ENCODE measurements around the gene E4F1. TPM values are rescaled to one million over a fixed set of nuclear protein-coding genes. Genes with fewer than 3 reads are reported as not detected.
A peak's percentile ranks its signal among the peaks of the same experiment; 100 is the strongest.

The E4F1 gene
- total and polyA plus RNA-seq, 10 of the 15 experiments (the other 5 are each of a cell fraction or from before 2014, with no cell fraction given): 0.23 to 36.5 (median 14.5) TPM

DNA sequence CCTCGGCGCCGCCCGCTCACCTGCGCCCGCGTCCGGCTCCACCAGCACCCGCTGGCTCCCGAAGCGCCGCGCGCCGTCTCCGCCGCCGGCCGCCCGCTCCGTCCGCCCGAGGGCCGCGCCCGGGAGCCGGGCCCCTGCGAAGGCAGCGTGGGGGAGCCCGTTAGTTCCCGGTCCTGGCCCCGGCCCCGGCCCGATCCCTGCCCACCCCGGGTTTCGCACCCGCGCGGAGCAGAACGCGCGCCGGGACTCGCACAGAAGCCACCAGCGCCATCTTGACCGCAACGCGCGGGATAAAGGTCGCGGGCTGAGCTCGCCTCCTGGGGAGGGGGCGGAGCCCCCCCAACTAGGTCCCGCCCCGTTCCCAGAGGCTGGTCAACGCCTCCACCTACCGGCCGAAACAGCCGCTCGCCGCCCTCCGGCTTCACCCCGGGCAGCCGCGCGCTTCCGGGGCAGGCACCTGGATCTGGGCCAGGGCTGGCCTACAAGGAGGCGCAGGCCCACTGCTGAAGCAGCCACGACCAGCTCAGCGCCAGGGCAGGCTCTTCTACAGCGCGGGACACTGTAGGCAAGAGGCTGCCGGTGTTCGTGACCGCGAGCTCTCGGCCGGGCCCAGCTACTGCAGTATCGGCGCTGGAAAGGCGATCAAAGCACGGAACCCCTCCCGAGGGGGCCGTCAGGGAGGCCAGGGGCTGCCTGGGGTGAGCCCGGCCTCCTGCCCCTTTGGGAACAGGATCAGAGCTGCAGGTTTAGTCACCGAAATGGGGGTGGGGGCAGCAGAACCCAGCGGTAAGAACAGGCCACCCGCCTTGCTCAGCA lies 28.1 kb downstream of the E4F1 start, which contains the start of gene ECI1 (continued):
- TF ChIP-seq, protein P1, sequence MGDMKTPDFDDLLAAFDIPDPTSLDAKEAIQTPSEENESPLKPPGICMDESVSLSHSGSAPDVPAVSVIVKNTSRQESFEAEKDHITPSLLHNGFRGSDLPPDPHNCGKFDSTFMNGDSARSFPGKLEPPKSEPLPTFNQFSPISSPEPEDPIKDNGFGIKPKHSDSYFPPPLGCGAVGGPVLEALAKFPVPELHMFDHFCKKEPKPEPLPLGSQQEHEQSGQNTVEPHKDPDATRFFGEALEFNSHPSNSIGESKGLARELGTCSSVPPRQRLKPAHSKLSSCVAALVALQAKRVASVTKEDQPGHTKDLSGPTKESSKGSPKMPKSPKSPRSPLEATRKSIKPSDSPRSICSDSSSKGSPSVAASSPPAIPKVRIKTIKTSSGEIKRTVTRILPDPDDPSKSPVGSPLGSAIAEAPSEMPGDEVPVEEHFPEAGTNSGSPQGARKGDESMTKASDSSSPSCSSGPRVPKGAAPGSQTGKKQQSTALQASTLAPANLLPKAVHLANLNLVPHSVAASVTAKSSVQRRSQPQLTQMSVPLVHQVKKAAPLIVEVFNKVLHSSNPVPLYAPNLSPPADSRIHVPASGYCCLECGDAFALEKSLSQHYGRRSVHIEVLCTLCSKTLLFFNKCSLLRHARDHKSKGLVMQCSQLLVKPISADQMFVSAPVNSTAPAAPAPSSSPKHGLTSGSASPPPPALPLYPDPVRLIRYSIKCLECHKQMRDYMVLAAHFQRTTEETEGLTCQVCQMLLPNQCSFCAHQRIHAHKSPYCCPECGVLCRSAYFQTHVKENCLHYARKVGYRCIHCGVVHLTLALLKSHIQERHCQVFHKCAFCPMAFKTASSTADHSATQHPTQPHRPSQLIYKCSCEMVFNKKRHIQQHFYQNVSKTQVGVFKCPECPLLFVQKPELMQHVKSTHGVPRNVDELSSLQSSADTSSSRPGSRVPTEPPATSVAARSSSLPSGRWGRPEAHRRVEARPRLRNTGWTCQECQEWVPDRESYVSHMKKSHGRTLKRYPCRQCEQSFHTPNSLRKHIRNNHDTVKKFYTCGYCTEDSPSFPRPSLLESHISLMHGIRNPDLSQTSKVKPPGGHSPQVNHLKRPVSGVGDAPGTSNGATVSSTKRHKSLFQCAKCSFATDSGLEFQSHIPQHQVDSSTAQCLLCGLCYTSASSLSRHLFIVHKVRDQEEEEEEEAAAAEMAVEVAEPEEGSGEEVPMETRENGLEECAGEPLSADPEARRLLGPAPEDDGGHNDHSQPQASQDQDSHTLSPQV (IDR thresholded peaks at IDR 0.05): no peak
- peak; percentile 12; the same call in 1 of the 2 replicates for TF ChIP-seq TCF3 (IDR thresholded peaks at IDR 0.05; ENCODE audit: borderline replicate concordance, insufficient read depth, low read depth, low read length)
- TF ChIP-seq POU2F2 (IDR thresholded peaks at IDR 0.05; ENCODE audit: borderline replicate concordance, low read depth, low read length): peak; percentile 46; the same call in 1 of the 3 replicates
- TF ChIP-seq BRCA1 (IDR thresholded peaks at IDR 0.05; ENCODE audit: low read depth, low read length): no peak
- no peak for TF ChIP-seq RCOR1 (conservative IDR thresholded peaks at IDR 0.05; ENCODE audit: low read depth, low read length)
- no peak for TF ChIP-seq GABPA (IDR thresholded peaks at IDR 0.05; ENCODE audit: low read depth)
- TF ChIP-seq PAX8 (IDR thresholded peaks at IDR 0.05): no peak
- no peak for TF ChIP-seq ETV6 (conservative IDR thresholded peaks at IDR 0.05 in 1 of 2, IDR thresholded peaks at IDR 0.05 in 1 of 2; ENCODE audit: borderline replicate concordance in 1 of 2, low read depth in 1 of 2)
- no peak for TF ChIP-seq SREBF1 (IDR thresholded peaks at IDR 0.05; ENCODE audit: low read length)
- TF ChIP-seq SMAD1 (IDR thresholded peaks at IDR 0.05; ENCODE audit: low read depth, partially characterized antibody): peak; percentile 71
- TF ChIP-seq BMI1 (IDR thresholded peaks at IDR 0.05; ENCODE audit: borderline replicate concordance): no peak
- TF ChIP-seq, protein P2, sequence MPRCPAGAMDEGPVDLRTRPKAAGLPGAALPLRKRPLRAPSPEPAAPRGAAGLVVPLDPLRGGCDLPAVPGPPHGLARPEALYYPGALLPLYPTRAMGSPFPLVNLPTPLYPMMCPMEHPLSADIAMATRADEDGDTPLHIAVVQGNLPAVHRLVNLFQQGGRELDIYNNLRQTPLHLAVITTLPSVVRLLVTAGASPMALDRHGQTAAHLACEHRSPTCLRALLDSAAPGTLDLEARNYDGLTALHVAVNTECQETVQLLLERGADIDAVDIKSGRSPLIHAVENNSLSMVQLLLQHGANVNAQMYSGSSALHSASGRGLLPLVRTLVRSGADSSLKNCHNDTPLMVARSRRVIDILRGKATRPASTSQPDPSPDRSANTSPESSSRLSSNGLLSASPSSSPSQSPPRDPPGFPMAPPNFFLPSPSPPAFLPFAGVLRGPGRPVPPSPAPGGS (IDR thresholded peaks at IDR 0.05; ENCODE audit: borderline replicate concordance, insufficient read depth, low read depth, low read length, poor library complexity, severe bottlenecking): peak; percentile 81
- TF ChIP-seq POLR2AphosphoS5 (IDR thresholded peaks at IDR 0.05; ENCODE audit: low read length): peak; percentile 69; the same call in 1 of the 2 replicates
- TF ChIP-seq, protein P3, sequence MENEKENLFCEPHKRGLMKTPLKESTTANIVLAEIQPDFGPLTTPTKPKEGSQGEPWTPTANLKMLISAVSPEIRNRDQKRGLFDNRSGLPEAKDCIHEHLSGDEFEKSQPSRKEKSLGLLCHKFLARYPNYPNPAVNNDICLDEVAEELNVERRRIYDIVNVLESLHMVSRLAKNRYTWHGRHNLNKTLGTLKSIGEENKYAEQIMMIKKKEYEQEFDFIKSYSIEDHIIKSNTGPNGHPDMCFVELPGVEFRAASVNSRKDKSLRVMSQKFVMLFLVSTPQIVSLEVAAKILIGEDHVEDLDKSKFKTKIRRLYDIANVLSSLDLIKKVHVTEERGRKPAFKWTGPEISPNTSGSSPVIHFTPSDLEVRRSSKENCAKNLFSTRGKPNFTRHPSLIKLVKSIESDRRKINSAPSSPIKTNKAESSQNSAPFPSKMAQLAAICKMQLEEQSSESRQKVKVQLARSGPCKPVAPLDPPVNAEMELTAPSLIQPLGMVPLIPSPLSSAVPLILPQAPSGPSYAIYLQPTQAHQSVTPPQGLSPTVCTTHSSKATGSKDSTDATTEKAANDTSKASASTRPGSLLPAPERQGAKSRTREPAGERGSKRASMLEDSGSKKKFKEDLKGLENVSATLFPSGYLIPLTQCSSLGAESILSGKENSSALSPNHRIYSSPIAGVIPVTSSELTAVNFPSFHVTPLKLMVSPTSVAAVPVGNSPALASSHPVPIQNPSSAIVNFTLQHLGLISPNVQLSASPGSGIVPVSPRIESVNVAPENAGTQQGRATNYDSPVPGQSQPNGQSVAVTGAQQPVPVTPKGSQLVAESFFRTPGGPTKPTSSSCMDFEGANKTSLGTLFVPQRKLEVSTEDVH (IDR thresholded peaks at IDR 0.05; ENCODE audit: low read depth, partially characterized antibody): no peak
- no peak for TF ChIP-seq FOXK2 (IDR thresholded peaks at IDR 0.05)
- TF ChIP-seq JUNB (IDR thresholded peaks at IDR 0.05): no peak
- no peak for TF ChIP-seq NFYA (IDR thresholded peaks at IDR 0.05; ENCODE audit: borderline replicate concordance, low read depth, low read length)
- TF ChIP-seq MYB (IDR thresholded peaks at IDR 0.05; ENCODE audit: borderline replicate concordance, low read depth, low read length): no peak
- TF ChIP-seq ZNF622 (IDR thresholded peaks at IDR 0.05): no peak
- peak; percentile 57 for TF ChIP-seq KLF5 (IDR thresholded peaks at IDR 0.05; ENCODE audit: partially characterized antibody)
- TF ChIP-seq ZNF207 (IDR thresholded peaks at IDR 0.05; ENCODE audit: borderline replicate concordance): peak; percentile 42; the same call in 1 of the 2 replicates
- TF ChIP-seq CHD4 (IDR thresholded peaks at IDR 0.05): no peak
